A172 (cell line): ENCODE results near the gene TMPRSS4. TPM values are rescaled to one million over a fixed set of nuclear protein-coding genes. Genes with fewer than 3 reads are reported as not detected.

Source experiments
- DNase-seq: peaks from one replicate; pipeline ENCODE4 v3.0.0-alpha.2; 2015; ENCODE audit warnings: low spot score
- total RNA-seq: library from RNA; depleted of rRNA; stranded (reverse); fragments of >200 nt; shearing (Covaris generic); gene quantifications from 2 replicates; pipeline ENCODE4 v1.2.3, GENCODE V29; 2014

The TMPRSS4 gene
- total RNA-seq, 1 experiment from 2014 or later = not detected

DNA sequence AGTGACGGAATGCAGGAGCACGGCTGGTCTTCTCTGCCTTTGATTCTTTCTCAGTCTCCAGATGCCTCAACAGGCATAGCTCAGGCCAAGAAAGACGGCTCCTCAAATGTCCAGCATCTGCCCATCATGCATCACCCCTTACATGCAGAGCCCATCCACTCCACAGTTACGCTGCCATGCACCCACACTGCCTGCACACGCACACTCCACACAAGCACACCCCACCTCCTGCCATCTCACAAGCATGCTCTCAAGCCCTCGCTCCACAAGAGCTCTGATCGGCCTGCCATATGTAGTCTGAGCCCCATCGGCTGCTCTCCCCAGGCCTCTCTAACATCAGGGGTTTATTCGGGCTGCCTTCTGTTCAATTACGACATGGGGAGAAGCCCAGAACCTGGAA, 56.9 kb downstream of the TMPRSS4 start:
- DNase-seq = no peak

DNA sequence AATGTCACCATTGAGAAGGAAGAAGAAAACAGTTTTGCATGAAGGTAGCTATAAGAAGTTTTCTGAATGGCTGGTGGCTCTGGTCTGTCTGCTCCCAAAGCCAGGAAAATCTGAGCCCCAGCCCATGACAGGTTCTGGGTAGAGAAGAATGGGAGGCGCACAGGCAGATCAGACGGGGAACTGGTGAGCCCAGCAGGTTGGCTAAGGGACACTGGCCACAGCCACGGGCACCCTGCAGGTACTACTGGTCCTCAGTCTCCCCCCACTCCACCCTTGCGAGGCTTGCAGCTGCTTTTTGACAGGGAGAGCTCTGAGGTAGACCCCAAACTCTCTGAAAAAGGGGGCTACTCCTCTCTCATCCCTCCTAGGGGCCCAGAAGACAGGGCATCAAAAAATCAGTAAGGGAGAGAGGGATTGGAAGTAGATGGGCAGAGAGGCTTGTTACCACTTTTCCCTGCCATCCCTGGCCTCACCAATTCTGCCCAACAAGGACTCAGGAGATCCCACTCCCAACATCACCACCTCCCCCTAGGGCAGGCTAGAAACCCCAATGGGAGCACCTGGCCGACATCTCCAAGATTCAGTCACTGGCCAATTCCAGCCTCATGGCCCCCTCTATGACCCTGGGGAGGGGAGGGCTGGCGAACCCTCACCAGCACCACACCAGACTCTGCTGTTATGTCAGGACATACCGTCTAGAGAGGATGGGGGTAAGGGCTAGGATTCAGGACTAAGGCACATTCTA, 58.3 kb downstream of the TMPRSS4 start:
- DNase-seq = no peak

DNA sequence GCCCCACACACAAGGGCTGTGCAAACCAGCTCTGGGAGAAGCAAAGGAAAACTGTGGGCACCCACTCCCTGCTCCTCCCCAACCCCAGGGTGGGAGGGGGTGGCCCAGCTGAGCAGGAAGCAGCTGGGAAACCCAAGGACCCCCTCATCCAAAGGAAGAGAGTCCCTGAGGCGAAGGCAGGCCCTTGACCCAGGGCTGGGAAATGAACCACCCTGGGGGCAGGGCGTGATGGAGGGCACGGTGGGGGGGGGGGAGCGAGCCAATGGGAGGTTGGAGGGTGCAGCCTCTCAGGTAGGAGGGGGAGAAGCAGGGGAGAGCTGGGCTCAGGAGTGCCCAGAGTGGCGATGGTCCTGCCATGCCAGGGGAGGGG, 58.9 kb downstream of the TMPRSS4 start:
- DNase-seq = no peak

DNA sequence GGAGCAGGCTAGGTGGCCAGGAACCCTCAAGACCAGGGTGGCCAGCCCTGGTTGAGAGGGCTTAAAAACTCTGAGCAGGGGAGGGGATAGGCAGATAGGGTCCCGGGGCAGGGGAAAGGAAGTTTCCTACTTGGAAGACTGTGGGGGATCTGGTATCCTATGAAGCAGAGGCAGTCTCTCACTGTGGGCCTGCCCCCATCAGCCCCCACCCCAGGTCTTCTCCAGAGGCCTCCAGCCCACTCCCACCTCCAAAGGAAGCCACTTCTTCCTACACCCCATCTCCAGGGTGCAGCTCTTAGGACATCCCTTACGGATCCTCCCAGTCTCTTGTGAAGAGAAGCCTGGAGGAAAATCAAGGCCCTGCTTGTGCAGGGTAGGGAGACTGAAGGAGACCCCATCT, 59.5 kb downstream of the TMPRSS4 start:
- DNase-seq = no peak

DNA sequence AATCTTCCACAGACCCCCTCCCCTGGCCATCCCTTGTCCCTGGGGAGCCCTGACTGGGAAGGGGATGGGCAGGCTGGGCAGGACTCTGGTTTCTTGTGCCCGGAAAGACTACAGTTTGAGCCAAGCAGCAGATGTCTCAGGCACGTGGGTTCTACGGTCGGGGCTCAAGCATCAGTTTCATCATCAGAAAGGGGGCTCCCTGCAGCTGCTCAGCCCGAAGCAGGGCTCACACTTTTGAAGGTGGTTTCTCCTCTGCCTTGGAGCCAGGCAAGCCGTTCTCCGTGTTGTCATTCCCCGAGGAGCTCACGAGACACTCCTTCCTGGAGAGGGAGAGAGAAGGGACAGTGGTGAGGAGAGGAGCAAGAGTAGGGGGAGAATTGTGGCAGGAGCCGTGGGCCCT, 59.9 kb downstream of the TMPRSS4 start:
- no peak for DNase-seq

DNA sequence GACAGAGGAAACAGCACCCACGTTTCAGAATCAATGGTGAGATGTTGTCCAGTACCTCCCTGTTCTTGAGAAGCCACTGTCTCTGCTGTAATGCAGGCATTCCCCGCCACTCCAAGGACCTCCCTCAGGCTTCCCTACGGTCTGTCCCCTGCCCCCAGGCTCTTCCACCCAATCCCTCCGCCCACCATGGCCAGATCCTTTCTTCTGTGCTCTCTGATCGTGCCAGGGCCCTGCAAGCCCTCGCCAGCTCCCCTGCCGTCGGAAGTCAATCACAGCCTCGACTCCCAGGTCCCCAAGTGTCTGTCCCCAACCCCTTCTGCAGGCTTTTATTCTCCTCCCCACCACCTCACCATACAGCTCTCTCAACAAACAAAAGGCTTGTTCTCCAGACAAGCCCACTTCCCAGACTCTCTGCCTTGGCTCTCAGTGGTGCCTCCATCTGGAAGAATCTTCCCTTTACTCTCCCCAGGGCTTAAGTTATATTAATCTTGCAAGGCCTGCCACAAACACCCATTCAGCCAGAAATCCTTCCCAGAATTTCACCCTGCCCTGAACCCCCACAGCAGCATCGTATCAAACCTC, 62.1 kb downstream of the TMPRSS4 start:
- no peak for DNase-seq

DNA sequence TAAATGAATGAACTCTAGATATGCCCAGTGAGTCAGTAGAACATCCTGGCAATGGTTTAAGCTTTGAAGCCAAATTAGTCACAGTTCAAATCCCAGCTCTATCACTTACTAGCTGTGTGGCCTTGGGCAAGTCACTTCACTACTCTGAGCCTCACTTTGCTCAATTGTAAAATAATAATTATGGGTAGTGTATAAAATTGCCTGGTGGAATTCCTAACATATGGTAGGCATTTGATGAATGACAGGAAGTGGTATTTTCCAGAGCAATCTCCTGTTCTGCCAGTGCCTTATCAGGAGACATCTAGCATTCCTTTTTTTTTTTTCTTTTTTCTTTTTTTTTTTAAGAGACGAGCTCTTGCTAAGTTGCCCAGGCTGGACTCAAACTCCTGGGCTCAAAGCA, 62.7 kb downstream of the TMPRSS4 start:
- peak; percentile 25 for DNase-seq

DNA sequence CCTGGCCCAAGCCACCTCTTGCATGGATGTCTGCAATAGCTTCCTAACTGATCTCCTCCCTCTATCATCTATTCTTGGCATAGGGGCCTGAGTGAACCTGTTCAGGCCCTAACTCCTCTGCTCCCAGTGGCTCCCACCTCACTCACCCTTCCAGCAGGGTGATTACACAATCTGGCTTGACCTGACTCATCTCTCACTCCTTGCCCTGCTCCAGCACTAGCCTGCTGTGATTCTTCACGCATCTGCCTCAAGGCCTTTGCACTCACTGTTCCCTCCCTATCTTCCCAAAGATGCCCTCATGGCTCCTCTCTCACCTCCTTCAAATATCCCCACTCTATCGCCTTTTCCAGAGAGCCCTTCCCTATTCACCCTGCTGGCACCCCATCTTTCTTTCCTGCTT, 65.2 kb downstream of the TMPRSS4 start:
- DNase-seq = no peak

DNA sequence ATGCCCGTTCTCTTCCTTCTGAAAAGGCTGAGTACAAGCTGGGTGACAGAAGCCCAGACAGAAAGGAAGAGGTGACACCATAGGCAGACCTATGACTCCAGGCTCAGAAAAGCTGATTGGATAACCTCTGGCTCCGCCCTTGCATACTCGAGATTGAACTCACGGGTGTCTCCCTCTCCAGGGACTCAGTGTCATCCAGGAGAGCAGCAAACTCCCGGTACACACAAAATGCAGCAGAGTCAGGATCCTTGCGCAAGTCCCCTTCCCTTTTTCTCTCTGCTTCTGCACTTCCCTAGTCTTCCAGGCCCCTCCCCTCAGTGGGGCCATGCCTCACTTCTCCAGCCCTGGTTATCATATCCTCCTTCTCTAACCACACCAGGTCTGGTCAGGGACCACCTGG, 65.9 kb downstream of the TMPRSS4 start:
- no peak for DNase-seq

DNA sequence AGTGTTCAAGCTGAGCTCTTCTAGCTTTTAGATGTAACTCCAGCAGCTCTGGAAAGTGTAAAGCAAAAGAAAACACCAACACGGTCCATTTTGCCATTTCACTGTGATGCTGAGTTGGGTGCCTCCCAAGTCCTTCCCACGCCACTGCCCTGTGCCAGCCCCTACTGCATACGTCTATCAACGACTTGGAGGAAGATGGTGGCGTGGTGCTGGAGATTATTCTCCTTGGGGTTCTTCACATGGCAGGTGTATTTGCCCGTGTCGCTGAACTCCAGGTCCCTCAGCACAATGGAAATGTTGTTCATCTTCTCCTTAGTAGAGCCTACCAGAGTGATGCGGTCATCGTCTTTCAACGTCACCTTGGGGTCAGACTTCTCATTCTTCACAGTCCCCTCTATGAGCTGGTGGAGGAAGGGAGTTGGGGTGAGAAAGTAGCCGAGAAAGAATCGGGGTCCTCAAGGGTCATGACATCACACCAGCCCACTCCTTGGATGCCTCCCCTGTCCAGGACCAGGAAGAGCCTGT, 66.8 kb downstream of the TMPRSS4 start:
- no peak for DNase-seq

DNA sequence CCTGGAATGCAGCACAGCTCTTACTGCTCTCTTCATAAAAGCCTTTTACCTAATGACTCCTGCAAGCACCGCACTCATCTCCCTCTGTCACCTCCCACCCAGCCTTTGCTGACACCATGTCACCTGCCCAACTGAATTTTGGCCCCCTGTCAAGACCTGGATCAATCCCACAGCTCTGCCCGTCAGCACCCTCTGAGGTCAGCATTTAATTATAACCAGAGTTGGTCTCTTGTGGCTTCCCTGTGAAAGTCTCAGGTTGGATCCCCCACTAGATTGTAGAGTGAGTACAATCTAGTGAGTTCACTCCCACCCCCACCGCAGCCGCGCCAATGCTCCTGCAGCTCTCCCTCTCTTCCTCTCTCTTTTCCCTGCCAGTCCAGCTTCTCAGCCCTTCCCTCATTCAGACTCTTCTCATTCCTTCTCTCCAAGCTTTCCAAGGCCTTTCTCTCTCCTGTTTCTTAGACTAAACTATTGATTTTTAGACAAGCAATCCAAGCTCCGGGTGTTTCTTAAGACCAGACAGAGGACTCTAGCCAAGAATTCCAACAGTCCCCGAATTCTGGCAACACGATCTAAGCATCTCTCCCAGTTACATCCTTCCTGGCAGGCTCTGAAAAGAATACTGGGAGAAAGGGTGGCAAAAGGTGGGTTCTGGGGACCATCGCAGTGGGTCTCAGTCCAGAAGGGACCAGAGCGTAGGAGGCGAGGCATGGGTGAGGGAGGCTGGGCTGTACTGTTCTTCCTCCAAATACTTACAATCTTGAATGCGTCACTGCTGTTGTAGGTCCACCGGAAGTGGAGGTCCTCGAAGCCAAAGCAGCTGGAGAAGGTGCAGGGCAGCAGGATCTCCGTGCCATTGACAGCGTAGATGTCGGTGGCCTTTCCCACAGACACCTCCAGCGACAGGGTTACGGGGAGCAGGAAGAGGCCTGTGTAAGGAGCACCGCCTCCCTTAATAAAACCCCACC, 67.7 kb downstream of the TMPRSS4 start:
- no peak for DNase-seq

DNA sequence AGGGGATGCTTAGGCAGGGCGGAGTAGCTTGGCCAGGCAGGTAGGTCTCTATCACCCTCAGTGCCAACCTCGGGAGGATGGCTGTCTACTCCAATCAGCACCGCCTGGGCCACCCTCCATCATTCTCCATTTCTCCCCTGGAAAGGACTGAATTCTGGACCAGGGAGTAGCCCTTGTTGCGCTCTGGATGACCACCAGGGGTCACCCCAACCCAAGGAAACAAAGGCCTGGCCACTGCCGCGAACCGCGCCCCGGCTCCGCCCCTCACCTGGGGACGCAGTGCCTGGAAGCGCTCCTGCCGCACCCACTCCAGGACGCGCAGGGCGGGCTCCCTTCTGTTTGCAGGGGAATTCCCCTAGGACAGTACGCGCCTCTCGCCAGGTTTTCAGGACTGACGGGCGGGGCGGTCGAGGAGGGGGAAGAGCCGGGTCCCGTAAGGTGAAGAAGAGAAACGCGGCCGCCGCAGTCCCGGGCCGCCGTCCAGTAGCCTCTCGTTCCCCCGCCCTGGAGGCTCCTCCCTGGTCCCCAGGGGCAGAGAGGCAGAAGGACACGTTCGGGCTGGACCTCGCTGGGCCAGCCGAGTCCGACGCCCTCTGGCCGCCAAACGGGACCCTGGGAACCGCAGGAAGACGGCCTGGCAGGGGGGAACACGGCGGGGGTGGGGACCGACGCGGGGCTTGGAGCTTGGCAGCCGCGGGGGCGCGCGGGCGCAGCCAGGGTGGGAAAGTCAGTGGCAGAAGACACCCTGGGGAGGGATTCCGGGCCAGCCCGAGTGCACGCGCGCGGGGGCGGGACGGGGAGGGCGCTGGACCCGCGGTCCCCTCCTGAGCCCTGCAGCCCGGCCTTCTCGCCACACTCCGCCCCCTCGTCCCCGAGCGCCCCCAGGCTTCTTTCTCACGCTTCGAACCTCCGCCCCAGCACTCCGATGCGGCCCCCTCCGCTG, 68.7 kb downstream of the TMPRSS4 start:
- peak; percentile 57 for DNase-seq

DNA sequence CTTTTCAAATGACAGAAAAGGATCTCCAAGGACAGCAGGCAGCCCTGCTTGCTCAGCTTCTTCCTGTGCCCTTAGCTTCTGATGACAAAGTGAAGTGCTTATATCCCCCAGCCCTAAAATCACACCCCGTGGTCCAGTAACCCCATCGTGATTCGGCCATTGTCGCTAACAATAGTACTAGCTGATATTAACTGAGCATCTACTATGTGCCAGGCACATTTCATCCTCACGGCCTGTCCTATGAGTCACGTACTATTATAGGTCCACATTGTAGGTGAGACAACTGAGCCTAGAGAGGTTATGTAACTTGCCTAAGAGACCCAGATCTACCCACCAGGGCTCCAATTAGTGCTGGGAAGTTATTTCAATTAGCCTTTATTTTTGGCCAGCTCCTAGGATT, 69.7 kb downstream of the TMPRSS4 start:
- DNase-seq = no peak

DNA sequence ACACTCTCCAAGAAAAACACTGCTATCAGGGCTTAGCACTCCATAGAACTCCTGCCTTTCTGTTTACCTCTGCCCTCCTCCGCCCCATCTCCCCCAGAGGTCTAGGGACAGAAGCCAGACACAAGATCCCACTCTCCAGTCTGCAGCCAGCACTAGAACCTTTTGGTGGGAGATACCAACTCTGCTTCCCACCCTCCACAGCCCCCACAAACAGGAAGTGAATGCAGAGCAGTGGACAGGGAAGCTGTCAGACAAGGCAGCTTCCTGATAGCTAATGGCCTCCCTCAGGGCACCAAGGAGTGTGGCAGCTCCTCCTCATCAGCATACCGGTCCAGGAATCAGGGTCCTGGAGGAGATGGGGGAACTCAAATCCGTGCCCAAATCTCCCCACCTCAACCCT, 70.6 kb downstream of the TMPRSS4 start:
- no peak for DNase-seq

DNA sequence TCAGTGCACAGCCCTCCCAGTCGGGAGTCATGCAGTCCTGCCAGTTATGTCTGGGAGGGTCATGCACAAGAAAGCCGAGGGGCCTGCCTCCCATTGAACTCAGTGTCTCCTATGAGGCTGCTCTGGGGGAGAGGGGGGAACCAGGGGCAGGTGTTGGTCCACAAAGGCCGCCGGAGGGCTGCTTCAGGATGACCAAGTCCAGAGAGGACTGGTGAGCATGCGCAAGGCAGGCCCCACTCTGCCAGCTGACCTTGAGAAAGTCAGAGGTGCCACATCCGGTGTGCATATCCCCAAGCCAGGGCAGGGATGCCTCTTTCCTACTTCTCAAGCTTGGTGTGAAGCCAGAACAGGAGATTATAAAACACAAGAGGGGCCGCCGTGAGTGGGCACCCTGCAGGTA, 71.4 kb downstream of the TMPRSS4 start:
- no peak for DNase-seq

DNA sequence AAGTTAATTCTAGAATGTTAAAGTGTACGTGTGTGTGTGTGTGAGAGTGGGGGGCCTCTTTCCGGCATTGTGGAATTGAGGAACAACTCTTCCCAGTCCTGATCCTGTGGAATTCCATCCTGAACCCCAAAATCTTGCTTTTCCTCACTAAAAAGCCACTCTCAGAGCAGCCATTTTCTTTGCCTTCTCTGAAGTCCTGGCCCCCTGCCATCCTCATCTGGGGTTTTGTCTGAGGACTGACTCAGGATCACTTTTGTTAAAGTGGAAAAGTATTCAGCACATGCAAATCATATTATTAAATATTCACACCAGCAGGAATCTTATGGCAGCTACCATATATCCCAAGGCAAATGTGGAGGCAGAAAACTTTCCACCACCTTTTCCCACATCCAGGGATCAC, 72.0 kb downstream of the TMPRSS4 start:
- DNase-seq = no peak

DNA sequence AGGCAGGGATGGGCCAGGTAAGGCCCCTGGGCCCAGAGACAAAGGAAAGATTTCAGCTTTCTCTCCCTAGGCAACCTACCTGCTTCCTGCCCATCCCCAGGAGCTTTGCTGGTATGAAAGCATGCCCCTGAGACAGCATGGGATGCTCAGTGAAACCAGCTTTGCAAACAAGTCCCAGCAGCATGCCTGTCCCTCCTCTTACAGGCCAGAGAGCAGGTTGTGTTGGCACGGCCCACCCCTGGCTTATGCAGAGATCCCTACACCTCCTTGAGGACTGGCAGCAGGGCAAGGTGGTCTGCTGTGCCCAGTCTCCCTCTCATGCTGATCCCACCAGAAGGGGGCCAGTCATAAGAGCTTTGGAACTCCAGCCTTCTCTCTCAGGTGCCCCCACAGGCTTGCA, 72.6 kb downstream of the TMPRSS4 start:
- DNase-seq = no peak

DNA sequence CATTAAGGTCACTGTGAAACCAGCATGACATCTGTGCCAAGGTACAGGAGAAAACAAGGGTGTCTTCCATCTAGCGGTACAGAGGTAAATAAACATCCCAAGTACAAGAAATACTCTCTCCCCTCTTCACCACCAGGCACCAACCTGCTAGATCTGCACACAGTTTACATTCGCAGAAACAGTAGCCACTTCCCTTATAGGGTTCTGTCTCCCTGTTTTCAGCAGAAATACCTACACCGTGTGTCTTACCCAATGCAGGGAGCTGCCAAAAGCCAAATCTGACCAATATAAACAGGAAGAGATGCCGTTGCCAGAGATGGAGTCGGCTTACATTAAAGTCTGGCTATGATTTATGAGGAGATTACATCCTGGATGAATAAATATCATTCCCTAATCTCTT, 74.6 kb downstream of the TMPRSS4 start:
- DNase-seq = no peak

DNA sequence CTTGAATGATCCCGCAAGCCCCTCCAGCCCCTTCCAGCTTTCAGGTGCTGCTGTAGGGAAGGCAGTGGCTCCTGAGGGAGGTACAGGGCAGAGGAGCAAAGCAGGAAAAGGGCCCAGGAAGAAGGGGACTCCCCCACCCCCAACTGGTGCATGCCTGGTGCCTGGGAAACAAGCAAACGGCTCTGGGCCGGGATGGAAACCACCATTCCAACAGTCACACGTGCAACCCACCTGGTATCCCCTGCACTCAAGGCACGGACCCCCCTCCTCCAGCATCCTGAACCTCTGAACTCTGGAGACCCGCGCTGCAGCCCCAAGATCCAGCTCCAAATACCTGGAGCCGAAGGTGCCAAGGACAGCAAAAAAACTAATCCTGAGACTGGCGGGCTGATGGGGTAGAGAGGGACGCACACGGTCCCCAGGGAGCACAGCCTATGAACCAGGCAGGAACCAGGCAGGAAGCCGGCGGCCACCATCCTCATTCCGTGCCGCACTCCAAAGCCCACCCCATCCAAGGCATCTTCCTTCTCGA, 75.2 kb downstream of the TMPRSS4 start:
- DNase-seq = no peak

DNA sequence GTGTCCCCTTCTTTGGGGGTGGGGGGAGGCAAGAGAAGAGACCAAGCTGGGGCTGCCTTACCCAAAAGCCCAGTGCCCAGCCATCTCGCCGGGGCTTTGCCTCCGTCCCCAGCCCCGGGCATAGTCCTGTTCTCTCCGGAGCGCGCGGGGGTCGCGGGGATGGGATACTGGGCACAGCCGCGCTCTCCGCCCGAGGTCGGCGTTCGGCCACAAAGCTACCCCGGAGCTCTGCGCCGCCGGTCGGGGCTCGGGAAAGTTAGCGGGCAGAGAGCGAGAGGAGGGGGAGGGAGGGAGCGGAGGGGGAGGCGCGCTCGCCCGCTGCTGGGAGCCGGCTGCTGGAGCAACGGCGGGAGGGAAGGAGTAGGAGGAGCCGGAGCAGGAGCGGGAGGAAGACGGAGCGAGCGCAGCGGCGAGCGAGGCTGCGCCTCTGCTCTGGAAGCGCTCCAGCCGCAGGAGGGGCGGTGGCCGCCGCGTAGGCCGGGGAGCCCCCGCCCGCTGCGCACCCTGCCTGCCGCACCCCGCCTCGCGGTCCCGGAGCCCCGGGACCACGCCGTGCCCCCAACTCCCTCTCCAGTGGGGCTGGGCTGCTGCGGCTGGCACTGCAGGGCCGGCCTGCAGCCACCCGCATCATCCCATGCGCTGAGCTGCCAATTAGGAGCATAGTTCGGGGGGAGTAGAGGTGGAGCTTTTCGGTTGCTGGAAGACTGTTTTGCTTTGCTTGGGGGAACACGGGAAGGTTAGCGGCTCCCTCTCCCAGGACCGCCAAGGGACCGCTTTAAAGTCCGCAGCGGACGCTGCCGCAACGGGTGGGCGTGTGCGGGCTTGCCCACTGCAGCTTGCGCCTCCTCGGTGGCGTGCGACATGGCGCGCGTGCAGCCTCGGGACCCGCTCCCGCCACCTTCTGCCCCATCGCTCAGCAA, 75.9 kb downstream of the TMPRSS4 start, which contains the start of gene SCN4B:
SCN4B (minus strand) TSS at position 272 of the 920 bp plus-strand sequence; CDS start at position 122, 150 bp downstream.
- no peak for DNase-seq
